HEK293T (cell line): ENCODE measurements around the gene HDAC9.

Experiments
- BHLHE40 ChIP-seq: fragments of 450-650 bp; IDR thresholded peaks from 2 replicates; pipeline ENCODE4 v1.6.1; 2016; ENCODE audit warnings: mild to moderate bottlenecking, moderate library complexity, borderline replicate concordance
- CTBP1 ChIP-seq: fragments of 450-650 bp; IDR thresholded peaks from 2 replicates; pipeline ENCODE4 v1.6.1; 2016; ENCODE audit warnings: borderline replicate concordance
- FOXA1 ChIP-seq: fragments of 450-650 bp; IDR thresholded peaks from 2 replicates; pipeline ENCODE4 v1.6.1; 2016; ENCODE audit warnings: mild to moderate bottlenecking
- FOXK2 ChIP-seq: fragments of 450-650 bp; IDR thresholded peaks from 2 replicates; pipeline ENCODE4 v1.6.1; 2016; ENCODE audit warnings: mild to moderate bottlenecking
- FOXM1 ChIP-seq: fragments of 450-650 bp; IDR thresholded peaks from 2 replicates; pipeline ENCODE4 v1.6.1; 2017; ENCODE audit warnings: mild to moderate bottlenecking, borderline replicate concordance
- HDGF ChIP-seq: fragments of 450-650 bp; IDR thresholded peaks from 2 replicates; pipeline ENCODE4 v1.6.1; 2017; ENCODE audit warnings: antibody characterized with exemption, borderline replicate concordance
- L3MBTL2 ChIP-seq: fragments of 450-650 bp; conservative IDR thresholded peaks from 2 replicates; pipeline ENCODE4 v1.6.1; 2016; ENCODE audit warnings: mild to moderate bottlenecking
- SP1 ChIP-seq: fragments of 450-650 bp; IDR thresholded peaks from 2 replicates; pipeline ENCODE4 v1.6.1; 2017
- SUZ12 ChIP-seq: fragments of 450-650 bp; IDR thresholded peaks from 2 replicates; pipeline ENCODE4 v1.6.1; 2016; ENCODE audit warnings: mild to moderate bottlenecking
- TARDBP ChIP-seq: fragments of 450-650 bp; IDR thresholded peaks from 2 replicates; pipeline ENCODE4 v1.6.1; 2016
- ZNF384 ChIP-seq: fragments of 450-650 bp; IDR thresholded peaks from 2 replicates; pipeline ENCODE4 v1.6.1; 2016
- TF ChIP-seq, protein P1 (sequence below): fragments of 450-650 bp; IDR thresholded peaks from 2 replicates; pipeline ENCODE4 v1.6.1; 2016

DNA sequence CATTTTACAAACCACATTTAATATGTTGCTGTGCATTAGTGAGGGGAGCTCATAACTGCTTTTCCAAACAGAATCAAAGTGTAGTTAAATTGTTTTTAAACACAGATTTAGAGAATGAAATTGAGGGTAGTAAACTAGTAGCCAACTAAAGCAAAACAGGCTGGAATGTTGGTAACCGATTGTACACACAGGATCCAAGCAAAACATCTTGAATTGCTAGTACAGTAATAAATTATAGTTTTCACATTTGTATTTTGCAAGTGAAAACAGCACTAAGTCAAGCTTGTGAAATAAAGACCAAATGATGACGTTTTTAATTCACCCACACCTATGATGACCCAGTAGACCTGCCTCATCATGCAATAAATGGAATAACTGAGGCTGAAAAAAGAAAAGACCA, 198.3 kb downstream of the HDAC9 start:
- no peak for TF ChIP-seq TARDBP
- no peak for TF ChIP-seq FOXK2
- no peak for TF ChIP-seq BHLHE40
- no peak for TF ChIP-seq SUZ12
- no peak for TF ChIP-seq ZNF384
- TF ChIP-seq CTBP1, result no peak
- TF ChIP-seq FOXA1, result no peak
- no peak for TF ChIP-seq L3MBTL2
- no peak for TF ChIP-seq SP1
- TF ChIP-seq HDGF, result no peak
- TF ChIP-seq FOXM1, result no peak
- TF ChIP-seq, protein P1, sequence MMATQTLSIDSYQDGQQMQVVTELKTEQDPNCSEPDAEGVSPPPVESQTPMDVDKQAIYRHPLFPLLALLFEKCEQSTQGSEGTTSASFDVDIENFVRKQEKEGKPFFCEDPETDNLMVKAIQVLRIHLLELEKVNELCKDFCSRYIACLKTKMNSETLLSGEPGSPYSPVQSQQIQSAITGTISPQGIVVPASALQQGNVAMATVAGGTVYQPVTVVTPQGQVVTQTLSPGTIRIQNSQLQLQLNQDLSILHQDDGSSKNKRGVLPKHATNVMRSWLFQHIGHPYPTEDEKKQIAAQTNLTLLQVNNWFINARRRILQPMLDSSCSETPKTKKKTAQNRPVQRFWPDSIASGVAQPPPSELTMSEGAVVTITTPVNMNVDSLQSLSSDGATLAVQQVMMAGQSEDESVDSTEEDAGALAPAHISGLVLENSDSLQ, result no peak
